Measurements from ENCODE around the gene ACSF3. TPM values are rescaled to one million over a fixed set of nuclear protein-coding genes. Genes with fewer than 3 reads are reported as not detected.

Gene ACSF3
- total RNA-seq, 1 experiment from 2014 or later = 74.5 TPM

- no TSS peak for BruUV-seq (replicated peaks)
- RAD21 ChIA-PET (ENCODE audit: low non-redundant PET in 1 of 2, low total read pairs in 2 of 2, uncharacterized antibody in 2 of 2, unreplicated experiment in 2 of 2) = no interaction called here
These were observed 42.5 kb downstream of the ACSF3 start for GRCh38 chr16:89135971-89136765.

More at GRCh38 chr16:89135971-89136765, 42.5 kb downstream of the ACSF3 start:
- Histone ChIP-seq H3K9me3 (ENCODE audit: control insufficient read depth in 1 of 2, insufficient read depth in 1 of 2, low read depth in 1 of 2, low read length in 2 of 2) (no peaks in the 10 kb centered on the region), H3K9ac (ENCODE audit: low read length) (no peak overlapping the region), H3K27ac (ENCODE audit: low read depth, low read length) (no peak overlapping the region), H4K20me1 (ENCODE audit: insufficient read depth) (no peaks in the 10 kb centered on the region), H3K36me3 (ENCODE audit: control insufficient read depth in 1 of 2, insufficient read depth in 2 of 2, low read length in 2 of 2) (peaks cover 14 to 32% of the 10 kb centered on the region in 2 experiments), H3K4me3 (replicated peaks in 1 of 2; ENCODE audit: low read depth in 1 of 2, low read length in 2 of 2) (no peak overlapping the region), H3K4me2 (ENCODE audit: low read length) (no peak overlapping the region), H3K27me3 (ENCODE audit: insufficient read depth, low read length) (no peaks in the 10 kb centered on the region), H3K9me2 (ENCODE audit: insufficient read depth) (no peaks in the 10 kb centered on the region), H3K4me1 (ENCODE audit: control insufficient read depth in 1 of 2, insufficient read depth in 2 of 2, low read length in 2 of 2) (no peaks in the 10 kb centered on the region), H3K79me2 (ENCODE audit: insufficient read depth, low read length) (no peaks in the 10 kb centered on the region; the same call in 1 of the 2 replicates), H2AFZ (ENCODE audit: low read depth, low read length, poor library complexity, severe bottlenecking) (no peak overlapping the region)
- ATAC-seq (no peak), DNase-seq (ENCODE audit: low read depth, low spot score) (no peak)
- TF ChIP-seq YY1 (IDR thresholded peaks at IDR 0.05; ENCODE audit: extremely low read depth, insufficient replicate concordance, low read depth, low read length) (no peak), CTCF (IDR thresholded peaks at IDR 0.05 in 2 of 3, conservative IDR thresholded peaks at IDR 0.05 in 1 of 3; ENCODE audit: borderline replicate concordance in 1 of 3, insufficient read depth in 1 of 3, low read depth in 2 of 3, low read length in 2 of 3) (no peak), ELF1 (IDR thresholded peaks at IDR 0.05; ENCODE audit: borderline replicate concordance, low read depth) (no peak), CEBPB (IDR thresholded peaks at IDR 0.05; ENCODE audit: low read depth) (no peak), ATF3 (IDR thresholded peaks at IDR 0.05) (no peak), MAX (IDR thresholded peaks at IDR 0.05) (no peak), ZFX (IDR thresholded peaks at IDR 0.05) (no peak), EZH2phosphoT487 (IDR thresholded peaks at IDR 0.05; ENCODE audit: borderline replicate concordance) (no peak), SP1 (IDR thresholded peaks at IDR 0.05; ENCODE audit: low read depth) (no peak)
- intact Hi-C loops (cut with micrococcal nuclease) = no loop called here
- POLR2A ChIA-PET = no interaction called here
- CTCF ChIA-PET = no interaction called here
